NT2/D1 (cell line): Measurements from ENCODE around the gene NPLOC4.
"Not testable (repeated sequence)": the region's sequence is repeated elsewhere in the genome, so short reads cannot be mapped to it uniquely, and the experiment has no call there.

Experiments
- DNase-seq: peaks from one replicate; pipeline ENCODE4 v3.0.0-alpha.2; 2011; ENCODE audit warnings: low read depth, low spot score
- H3K27me3 ChIP-seq: 2 replicates; pipeline ENCODE4 v1.6.0; 2011; ENCODE audit warnings: mild to moderate bottlenecking; ENCODE audit not compliant: insufficient read length, insufficient read depth
- H3K36me3 ChIP-seq: 2 replicates; pipeline ENCODE4 v1.6.1; 2011; ENCODE audit warnings: mild to moderate bottlenecking, low read length, mixed read lengths; ENCODE audit not compliant: insufficient read depth, insufficient read length
- H3K4me1 ChIP-seq: 2 replicates; pipeline ENCODE4 v1.5.1; 2011; ENCODE audit not compliant: insufficient read depth, insufficient read length
- H3K4me3 ChIP-seq: 2 replicates; pipeline ENCODE4 v1.5.1; 2011; ENCODE audit warnings: low read depth; ENCODE audit not compliant: insufficient read length
- H3K9ac ChIP-seq: 2 replicates; pipeline ENCODE4 v1.6.0; 2011; ENCODE audit warnings: low read depth; ENCODE audit not compliant: insufficient read length
- H3K9me3 ChIP-seq: 2 replicates; pipeline ENCODE4 v1.5.1; 2011; ENCODE audit warnings: mild to moderate bottlenecking, low read length; ENCODE audit not compliant: insufficient read depth
- SUZ12 ChIP-seq: IDR thresholded peaks from 2 replicates; pipeline ENCODE4 v1.6.1; 2011; ENCODE audit not compliant: insufficient read length, insufficient read depth; ENCODE audit errors: extremely low read depth
- YY1 ChIP-seq: IDR thresholded peaks from 2 replicates; pipeline ENCODE4 v1.6.1; 2011; ENCODE audit not compliant: insufficient read length, insufficient read depth
- ZNF274 ChIP-seq: IDR thresholded peaks from 2 replicates; pipeline ENCODE4 v1.6.1; 2011; ENCODE audit warnings: mild to moderate bottlenecking, low read depth, low read length

The NPLOC4 gene

GRCh38 chr17:81535480-81536298, 101.2 kb downstream of the NPLOC4 start:
- Histone ChIP-seq H3K4me3 (no peak overlapping the region), H3K36me3 (peaks cover 36% of the 10 kb centered on the region), H3K4me1 (peaks cover 6% of the 10 kb centered on the region), H3K9ac (no peak overlapping the region), H3K9me3 (no peaks in the 10 kb centered on the region), H3K27me3 (peaks cover 7% of the 10 kb centered on the region)
- TF ChIP-seq ZNF274 (no peak), SUZ12 (no peak), YY1 (no peak)
- DNase-seq: no peak

GRCh38 chr17:81535007-81535328, 101.9 kb downstream of the NPLOC4 start:
- Histone ChIP-seq H3K27me3 (peaks cover 10% of the 10 kb centered on the region), H3K4me1 (peaks cover 6% of the 10 kb centered on the region)
- TF ChIP-seq ZNF274 (no peak), SUZ12 (no peak), YY1 (no peak)

GRCh38 chr17:81534157-81535006, 102.5 kb downstream of the NPLOC4 start:
- Histone ChIP-seq H3K9ac (no peak overlapping the region), H3K27me3 (peaks cover 13% of the 10 kb centered on the region)
- TF ChIP-seq SUZ12 (no peak), ZNF274 (no peak), YY1 (no peak)

More at GRCh38 chr17:81535007-81535328, 101.9 kb downstream of the NPLOC4 start:
- H3K36me3 ChIP-seq: peaks cover 29% of the 10 kb centered on the region
- no peak overlapping the region for H3K9ac ChIP-seq
- no peaks in the 10 kb centered on the region for H3K9me3 ChIP-seq
- H3K4me3 ChIP-seq: no peak overlapping the region
- no peak for DNase-seq

GRCh38 chr17:81533339-81534141, 103.4 kb downstream of the NPLOC4 start:
- no peak overlapping the region for H3K9ac ChIP-seq
- H3K9me3 ChIP-seq: no peaks in the 10 kb centered on the region
- H3K27me3 ChIP-seq: peaks cover 21% of the 10 kb centered on the region
- H3K4me1 ChIP-seq: peaks cover 8% of the 10 kb centered on the region
- no peak overlapping the region for H3K4me3 ChIP-seq
- no peak for DNase-seq
- TF ChIP-seq SUZ12 (no peak), YY1 (no peak), ZNF274 (no peak)
- H3K36me3 ChIP-seq: peaks cover 15% of the 10 kb centered on the region

More at GRCh38 chr17:81534157-81535006, 102.5 kb downstream of the NPLOC4 start:
- Histone ChIP-seq H3K9me3 (no peaks in the 10 kb centered on the region), H3K4me3 (no peak overlapping the region), H3K36me3 (peaks cover 23% of the 10 kb centered on the region), H3K4me1 (peaks cover 6% of the 10 kb centered on the region)
- DNase-seq: no peak

- H3K36me3 ChIP-seq: peaks cover 6% of the 10 kb centered on the region
- no peak overlapping the region for H3K9ac ChIP-seq
- no peak for DNase-seq
- H3K27me3 ChIP-seq: peaks cover 25% of the 10 kb centered on the region
- H3K4me3 ChIP-seq: no peak overlapping the region
- H3K4me1 ChIP-seq: peaks cover 8% of the 10 kb centered on the region
- no peak for TF ChIP-seq SUZ12
- TF ChIP-seq ZNF274: no peak
- no peak for TF ChIP-seq YY1
- no peaks in the 10 kb centered on the region for H3K9me3 ChIP-seq
Measured at GRCh38 chr17:81532490-81533287, 104.2 kb downstream of the NPLOC4 start.

GRCh38 chr17:81531998-81532404, 104.9 kb downstream of the NPLOC4 start:
- not testable (repeated sequence) for H3K9ac ChIP-seq, H3K4me1 ChIP-seq, H3K4me3 ChIP-seq, H3K36me3 ChIP-seq, DNase-seq, H3K9me3 ChIP-seq
- peaks cover 31% of the 10 kb centered on the region for H3K27me3 ChIP-seq

- not testable (repeated sequence) for DNase-seq, H3K36me3 ChIP-seq, H3K4me1 ChIP-seq, H3K9ac ChIP-seq, H3K4me3 ChIP-seq, H3K9me3 ChIP-seq
- H3K27me3 ChIP-seq: peaks cover 36% of the 10 kb centered on the region
Measured at GRCh38 chr17:81531013-81531412, 105.9 kb downstream of the NPLOC4 start.
